GM19193 (cell line): Measurements from ENCODE around the gene GPD2.

Experiments used
- POLR2A ChIP-seq: IDR thresholded peaks from 4 replicates; pipeline ENCODE4 v1.6.1; 2011; ENCODE audit not compliant: insufficient read depth, insufficient read length; ENCODE audit errors: extremely low read depth

Gene GPD2

GRCh38 chr2:156435718-156436496 lies at the start of gene GPD2:
Gene GPD2, plus strand, starts transcription at chr2:156436379. Its CDS starts 39,727 bp downstream, at chr2:156476106.
- peak; percentile 58 for TF ChIP-seq POLR2A

GRCh38 chr2:156394033-156394741 lies 42.0 kb upstream of the GPD2 start:
- TF ChIP-seq POLR2A = no peak

DNA sequence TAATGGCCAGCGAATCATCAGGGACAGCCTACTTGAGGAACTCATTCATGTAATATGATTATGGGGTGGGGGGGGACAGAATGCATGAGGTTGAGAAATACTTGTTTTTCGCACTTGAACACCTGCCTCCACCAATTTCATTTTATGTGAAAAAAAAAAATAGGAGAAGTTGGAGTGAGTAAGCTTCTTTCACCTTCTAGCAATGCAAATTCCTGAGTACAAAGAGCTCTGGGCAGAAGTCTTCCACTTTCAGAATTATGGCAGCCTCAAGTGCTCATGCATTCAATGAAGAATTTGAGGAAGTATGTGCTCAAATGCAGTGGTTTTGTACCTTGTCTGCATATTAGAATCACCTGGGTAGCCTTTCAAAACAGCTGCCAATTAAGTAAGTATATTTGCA lies 40.1 kb upstream of the GPD2 start:
- no peak for TF ChIP-seq POLR2A

DNA sequence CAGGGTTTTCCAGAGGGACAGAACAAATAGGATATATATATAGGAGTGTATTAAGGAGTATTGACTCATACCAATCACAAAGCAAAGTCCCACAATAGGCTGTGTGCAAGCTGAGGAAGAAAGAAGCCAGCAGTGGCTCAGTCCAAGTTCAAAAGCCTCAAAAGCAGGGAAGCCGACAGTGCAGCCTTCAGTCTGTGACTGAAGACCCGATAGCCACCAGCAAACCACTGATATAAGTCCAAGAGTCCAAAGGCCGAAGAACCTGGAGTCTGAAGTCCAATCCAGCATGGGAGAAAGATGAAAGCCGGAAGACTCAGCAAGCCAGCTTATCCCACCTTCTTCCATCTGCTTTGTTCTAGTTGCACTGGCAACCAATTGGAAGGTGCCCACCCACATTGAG lies 39.0 kb upstream of the GPD2 start:
- no peak for TF ChIP-seq POLR2A

DNA sequence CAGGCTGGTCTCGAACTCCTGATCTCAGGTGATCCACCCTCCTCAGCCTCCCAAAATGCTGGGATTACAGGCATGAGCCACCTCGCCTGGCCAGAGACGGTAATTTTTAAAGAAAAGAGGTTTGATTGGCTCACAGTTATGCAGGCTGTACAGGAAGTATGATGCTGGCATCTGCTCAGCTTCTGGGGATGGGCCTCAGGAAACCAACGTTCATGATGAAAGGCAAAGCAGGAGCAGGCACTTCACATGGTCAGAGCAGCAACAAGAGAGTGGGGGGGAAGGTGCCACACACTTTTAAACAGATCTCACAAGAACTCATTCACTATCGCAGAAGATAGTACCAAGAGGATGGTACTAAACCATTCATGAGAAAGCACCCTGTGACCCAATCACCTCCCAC lies 38.0 kb upstream of the GPD2 start:
- TF ChIP-seq POLR2A = no peak

DNA sequence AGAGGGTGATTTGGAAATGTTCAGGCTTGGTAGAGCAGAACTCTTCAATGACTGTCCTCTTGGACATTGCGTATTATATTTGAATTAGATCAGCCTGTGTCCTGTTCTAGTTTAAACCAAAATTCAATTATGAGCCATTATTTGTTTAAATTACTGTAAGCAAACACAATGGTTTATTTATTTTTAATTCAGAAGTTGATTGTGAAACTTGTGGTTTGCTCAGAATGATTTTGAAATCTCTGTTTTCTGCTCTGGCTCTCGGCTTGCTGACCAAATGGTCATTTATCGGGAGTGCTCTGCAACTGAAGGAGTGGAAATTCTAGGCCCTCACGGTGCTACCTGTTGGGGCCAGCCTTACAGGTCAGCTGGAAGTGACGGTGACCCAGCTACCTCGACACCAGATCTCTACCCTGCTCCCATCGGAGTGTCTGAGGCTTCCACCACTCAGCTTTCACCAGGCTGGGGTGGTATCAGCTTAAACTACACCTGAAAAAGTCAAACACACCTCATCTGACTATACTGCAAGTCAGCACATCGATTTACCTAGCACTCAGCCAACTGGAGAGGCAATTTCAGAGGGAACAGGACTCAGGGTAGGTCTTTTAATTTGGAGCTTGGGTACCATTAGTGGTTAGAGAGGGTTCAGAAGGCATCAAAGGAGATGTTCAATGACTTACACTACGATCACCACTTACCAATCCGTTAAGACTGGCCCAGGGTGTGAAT lies 36.8 kb upstream of the GPD2 start:
- no peak for TF ChIP-seq POLR2A

DNA sequence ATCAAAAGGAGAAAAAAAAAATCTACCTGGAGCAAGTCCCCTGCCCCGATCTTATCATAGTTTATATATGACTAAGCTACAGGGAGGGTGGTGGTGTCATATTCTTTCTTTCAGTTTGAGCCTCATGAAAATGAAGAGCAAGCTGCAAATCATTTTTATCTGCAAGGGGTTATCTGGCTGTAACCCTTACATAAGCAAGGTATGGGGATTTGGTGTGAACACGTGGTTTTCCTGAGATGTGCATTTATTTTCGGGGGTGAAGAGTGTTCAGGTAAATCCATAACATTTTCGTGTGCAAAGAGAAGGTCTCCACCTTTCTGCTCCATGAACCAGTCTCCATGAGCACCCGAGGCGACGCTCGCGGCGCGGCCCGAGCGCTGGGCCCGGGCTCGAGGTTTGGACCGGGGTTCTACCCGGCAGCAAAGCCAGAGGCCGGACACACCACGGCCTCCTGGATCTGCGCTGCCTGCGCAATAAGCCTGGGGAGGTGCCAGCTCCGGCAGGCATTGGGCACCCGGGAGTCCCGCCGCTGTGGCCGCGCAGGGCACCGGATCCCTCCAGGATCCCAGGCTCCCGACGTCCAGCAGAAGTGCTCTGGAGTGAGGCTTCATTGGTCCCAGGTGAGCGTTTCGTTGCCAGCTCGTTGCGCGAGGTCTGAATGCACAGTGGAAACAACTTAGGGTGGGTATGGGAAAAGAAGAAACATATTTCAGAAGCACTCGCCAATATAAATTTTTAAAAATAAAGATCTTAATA lies 36.1 kb upstream of the GPD2 start:
- no peak for TF ChIP-seq POLR2A

DNA sequence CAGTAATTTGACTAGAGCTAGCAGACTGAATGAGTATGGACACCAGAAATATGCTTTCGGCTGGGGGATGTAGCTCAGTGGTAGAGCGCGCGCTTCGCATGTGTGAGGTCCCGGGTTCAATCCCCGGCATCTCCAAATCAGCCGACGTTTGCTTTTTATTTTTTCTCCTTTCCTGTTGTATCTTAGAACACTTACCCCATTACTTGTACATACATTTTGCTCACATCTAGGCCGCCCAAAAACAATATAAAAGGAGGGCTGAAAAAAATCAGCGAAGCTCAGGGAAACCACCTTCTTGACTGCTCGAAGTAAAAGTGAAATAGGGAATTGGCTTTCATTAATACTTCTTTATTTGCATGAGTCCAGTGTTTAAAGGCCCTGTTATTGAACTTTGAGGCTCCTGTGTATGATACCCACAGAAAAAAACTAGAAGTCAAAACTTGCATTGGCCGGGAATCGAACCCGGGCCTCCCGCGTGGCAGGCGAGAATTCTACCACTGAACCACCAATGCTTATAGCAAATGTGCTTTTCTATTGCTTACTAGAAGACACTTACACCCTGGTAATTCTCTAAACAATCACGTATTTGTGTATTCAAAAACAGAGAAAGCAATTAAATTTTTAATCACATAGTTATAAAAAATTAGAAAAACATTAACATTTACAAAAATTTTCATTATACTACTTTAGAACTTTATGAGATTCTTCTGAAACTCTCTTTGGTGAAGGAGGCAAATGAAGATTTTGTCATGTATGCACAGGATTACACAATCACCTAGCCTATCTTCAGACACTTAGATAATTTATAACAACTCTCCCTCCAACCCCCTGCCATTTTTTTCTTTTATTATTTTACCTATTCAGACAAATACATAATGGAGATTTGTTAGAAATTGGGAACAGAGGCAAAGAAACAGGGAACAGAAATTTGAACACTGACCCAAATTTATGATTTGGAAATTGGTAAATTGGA lies 35.2 kb upstream of the GPD2 start:
- no peak for TF ChIP-seq POLR2A

DNA sequence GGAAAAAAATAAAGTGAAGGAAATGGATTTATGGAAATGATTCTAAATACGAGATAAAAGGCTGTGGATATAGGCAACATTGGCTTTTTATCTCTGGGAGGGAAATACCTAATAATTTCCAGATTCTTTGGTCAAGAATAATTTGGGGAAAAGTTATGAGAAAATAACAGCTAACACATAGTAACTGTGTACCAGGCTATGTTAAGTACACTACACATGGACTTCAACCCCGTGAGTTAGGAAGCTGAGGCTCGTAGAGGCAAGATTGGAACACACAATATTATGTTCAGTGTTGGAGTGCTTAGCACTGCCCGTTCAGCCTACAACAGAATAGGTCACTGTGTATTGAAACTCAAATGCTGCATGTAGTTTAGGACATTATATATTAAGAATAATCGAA lies 34.3 kb upstream of the GPD2 start:
- no peak for TF ChIP-seq POLR2A

- no peak for TF ChIP-seq POLR2A
Observed at GRCh38 chr2:156405586-156405985, 30.6 kb upstream of the GPD2 start.

DNA sequence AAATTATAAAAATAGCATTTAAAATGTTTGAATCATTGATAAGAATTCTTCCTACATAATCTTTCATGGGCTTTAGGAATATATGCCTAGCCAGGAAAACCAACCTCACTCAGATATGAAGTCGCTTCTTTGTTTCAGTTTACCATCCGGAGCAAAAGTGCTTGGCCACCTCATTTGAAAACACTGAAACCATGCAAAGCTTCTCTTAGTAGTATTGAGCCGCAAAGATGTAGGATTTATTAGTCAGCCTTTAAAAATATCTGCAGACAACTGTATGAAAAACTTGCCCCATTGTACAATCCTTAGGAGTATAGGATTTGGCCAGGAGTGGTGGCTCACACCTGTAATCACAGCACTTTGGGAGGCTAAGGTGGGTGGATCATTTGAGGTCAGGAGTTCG lies 24.3 kb upstream of the GPD2 start:
- no peak for TF ChIP-seq POLR2A

- no peak for TF ChIP-seq POLR2A
Observed at GRCh38 chr2:156421851-156422250, 14.3 kb upstream of the GPD2 start.

GRCh38 chr2:156423674-156424282 lies 12.4 kb upstream of the GPD2 start:
- TF ChIP-seq POLR2A = no peak
